T-cell (primary cell): Measurements from ENCODE around the gene NUDCD3. TPM values are rescaled to one million over a fixed set of nuclear protein-coding genes. Genes with fewer than 3 reads are reported as not detected.

Experiments
- ATAC-seq, 4 experiments: fragments of 200-7000 bp in 3 of 4; fragments of 150-1000 bp in 1 of 4; cut with Tn5 transposase; replicated peaks in 1 of 4; 1 replicate in 3 of 4; 2 replicates in 1 of 4; pipeline ENCODE4 v1.10.0; 2021; ENCODE audit warnings: moderate library complexity in 3 of 4, mild to moderate bottlenecking in 2 of 4, moderate number of reproducible peaks in 1 of 4
- CTCF ChIA-PET, 2 donors: fragments of 300-600 bp; sonication (Branson Sonifier 250); formaldehyde crosslinking; loops; one replicate each; lab custom pipeline; 2022; ENCODE audit warnings: antibody characterized with exemption in 2 of 2; lab: Charles Lee
- POLR2A ChIA-PET, 2 donors: fragments of 300-600 bp; sonication (Branson Sonifier 250); formaldehyde crosslinking; loops; one replicate each; lab custom pipeline; 2022; ENCODE audit warnings: antibody characterized with exemption in 2 of 2; lab: Charles Lee
- DNase-seq, 35 experiments: peaks; one replicate each; pipeline versions ENCODE4 v3.0.0 to v3.0.0-alpha.2; 2013 to 2023
- H3K27ac ChIP-seq: one replicate; pipeline ENCODE4 v1.5.1; 2013; ENCODE audit warnings: low read length
- H3K27me3 ChIP-seq, 2 experiments: replicated peaks in 1 of 2; 1 replicate in 1 of 2; 2 replicates in 1 of 2; pipeline versions ENCODE4 v1.6.1 to v1.7.0; 2013; ENCODE audit warnings: low read length in 1 of 2, mixed read lengths in 1 of 2; ENCODE audit not compliant: control insufficient read depth in 2 of 2, insufficient read depth in 2 of 2; ENCODE audit errors: extremely low read depth in 1 of 2
- H3K36me3 ChIP-seq, 2 donors: 1 replicate in 1 of 2; 2 replicates in 1 of 2; pipeline versions ENCODE4 v1.6.1 to v1.7.0; 2013; ENCODE audit warnings: low read length in 1 of 2; ENCODE audit not compliant: control insufficient read depth in 2 of 2, insufficient read depth in 1 of 2; ENCODE audit errors: extremely low read depth in 1 of 2
- H3K4me1 ChIP-seq, 2 experiments: 1 replicate in 1 of 2; 2 replicates in 1 of 2; pipeline versions ENCODE4 v1.6.1 to v1.7.0; 2013; ENCODE audit warnings: low read length in 2 of 2, mixed read lengths in 1 of 2; ENCODE audit not compliant: insufficient read depth in 2 of 2, control insufficient read depth in 1 of 2; ENCODE audit errors: extremely low read depth in 1 of 2
- H3K4me3 ChIP-seq, 2 donors: 1 replicate in 1 of 2; 2 replicates in 1 of 2; pipeline versions ENCODE4 v1.5.1 to v1.7.0; 2013; ENCODE audit warnings: mild to moderate bottlenecking in 2 of 2, low read length in 1 of 2, moderate library complexity in 1 of 2; ENCODE audit not compliant: control insufficient read depth in 1 of 2; ENCODE audit errors: extremely low read depth in 1 of 2
- H3K9me3 ChIP-seq: 2 replicates; pipeline ENCODE4 v1.7.0; 2013
- H3K27ac Mint-ChIP-seq, 2 donors: one replicate each; pipeline ENCODE4 v1.8.0; 2020 to 2021; ENCODE audit warnings: mild to moderate bottlenecking in 2 of 2, mixed read lengths in 2 of 2
- H3K27me3 Mint-ChIP-seq, 2 donors: one replicate each; pipeline ENCODE4 v1.8.0; 2021 to 2022; ENCODE audit warnings: mixed read lengths in 2 of 2
- H3K36me3 Mint-ChIP-seq: one replicate; pipeline ENCODE4 v1.8.0; 2021; ENCODE audit warnings: mixed read lengths
- H3K4me1 Mint-ChIP-seq, 3 donors: one replicate each; pipeline ENCODE4 v1.8.0; 2020 to 2022; ENCODE audit warnings: mixed read lengths in 3 of 3, mild to moderate bottlenecking in 1 of 3
- H3K4me3 Mint-ChIP-seq, 3 donors: one replicate each; pipeline ENCODE4 v1.8.0; 2020 to 2022; ENCODE audit warnings: mild to moderate bottlenecking in 3 of 3, mixed read lengths in 3 of 3, moderate library complexity in 3 of 3
- H3K9me3 Mint-ChIP-seq, 3 donors: one replicate each; pipeline ENCODE4 v1.8.0; 2020 to 2022; ENCODE audit warnings: mixed read lengths in 3 of 3
- WGBS: methylation state at CpG from one replicate; pipeline ENCODE4 v1.1.5; 2013; ENCODE audit warnings: missing lambda C conversion rate; ENCODE audit not compliant: insufficient coverage; 5-methylcytosine and 5-hydroxymethylcytosine counted together
- total RNA-seq, 35 experiments: library from RNA in 6 of 35; stranded (reverse) in 6 of 35; fragments of 120-200 nt in 1 of 35; gene quantifications; one replicate each; pipeline versions ENCODE4 v1.2.1 to v1.2.4 and lab custom pipeline; 2013 to 2026

NUDCD3 gene
- total RNA-seq, 5 donors from 2014 or later (not counting 1 experiment from before 2014, with no cell fraction given) = 87.9 to 106 (median 95.9) TPM

- Mint-ChIP-seq H3K4me1 (peaks cover 2 to 9% (median 4%) of the 10 kb centered on the region in 3 donors), H3K27ac (no peak overlapping the region), H3K36me3 (no peaks in the 10 kb centered on the region), H3K4me3 (no peak overlapping the region), H3K27me3 (peaks cover 0 to 3% of the 10 kb centered on the region in 2 donors), H3K9me3 (no peaks in the 10 kb centered on the region)
- Histone ChIP-seq H3K4me3 (no peak overlapping the region), H3K36me3 (peaks cover 0 to 3% of the 10 kb centered on the region in 2 donors), H3K4me1 (peaks cover 0 to 2% of the 10 kb centered on the region in 2 experiments), H3K9me3 (no peaks in the 10 kb centered on the region), H3K27me3 (peaks cover 2 to 19% of the 10 kb centered on the region in 2 experiments), H3K27ac (no peak overlapping the region)
- POLR2A ChIA-PET = interaction anchor here in 1 of 2 donors (0.6 kb wide), 1 partner anchor 25 kb away, joined by 4 read pairs; no protein-coding TSS in a partner anchor
- WGBS = 93% methylated on average over 4 of the region's 12 CpGs
- DNase-seq (no peak), ATAC-seq (no peak)
- CTCF ChIA-PET = no interaction called here
These were observed 114.5 kb downstream of the NUDCD3 start for GRCh38 chr7:44375926-44376342.

GRCh38 chr7:44375236-44375699 is 115.2 kb downstream of the NUDCD3 start:
- H3K36me3 Mint-ChIP-seq = no peaks in the 10 kb centered on the region
- ChIA-PET CTCF (no interaction called here), POLR2A (no interaction called here)
- H3K27me3 Mint-ChIP-seq = peaks cover 3 to 4% of the 10 kb centered on the region in 2 donors
- H3K27ac Mint-ChIP-seq = no peak overlapping the region
- ATAC-seq = no peak
- WGBS = 87% methylated on average over 7 of the region's 9 CpGs
- no peak overlapping the region for H3K4me3 ChIP-seq
- H3K27ac ChIP-seq = no peak overlapping the region
- DNase-seq = no peak
- H3K4me3 Mint-ChIP-seq = no peak overlapping the region
- no peaks in the 10 kb centered on the region for H3K36me3 ChIP-seq
- peaks cover 0 to 2% of the 10 kb centered on the region in 2 experiments for H3K4me1 ChIP-seq
- H3K27me3 ChIP-seq = peaks cover 2 to 19% of the 10 kb centered on the region in 2 experiments
- H3K9me3 ChIP-seq = no peaks in the 10 kb centered on the region
- peaks cover 2 to 9% (median 4%) of the 10 kb centered on the region in 3 donors for H3K4me1 Mint-ChIP-seq
- H3K9me3 Mint-ChIP-seq = no peaks in the 10 kb centered on the region

GRCh38 chr7:44374007-44374763 is 116.3 kb downstream of the NUDCD3 start:
- ChIA-PET POLR2A (no interaction called here), CTCF (no interaction called here)
- H3K36me3 ChIP-seq = no peaks in the 10 kb centered on the region
- WGBS = 76% methylated on average over 12 of the region's 12 CpGs
- no peak overlapping the region for H3K4me3 ChIP-seq
- no peak overlapping the region for H3K27ac ChIP-seq
- H3K27ac Mint-ChIP-seq = no peak overlapping the region
- H3K27me3 Mint-ChIP-seq = peaks cover 11 to 13% of the 10 kb centered on the region in 2 donors
- no peak overlapping the region for H3K4me3 Mint-ChIP-seq
- peaks cover 0 to 2% of the 10 kb centered on the region in 2 experiments for H3K4me1 ChIP-seq
- no peak for DNase-seq
- no peaks in the 10 kb centered on the region for H3K36me3 Mint-ChIP-seq
- peaks cover 11 to 18% (median 13%) of the 10 kb centered on the region in 3 donors for H3K4me1 Mint-ChIP-seq
- no peak for ATAC-seq
- H3K9me3 Mint-ChIP-seq = peaks cover 0 to 10% (median 0%) of the 10 kb centered on the region in 3 donors
- H3K9me3 ChIP-seq = no peaks in the 10 kb centered on the region
- H3K27me3 ChIP-seq = peaks cover 2 to 19% of the 10 kb centered on the region in 2 experiments

GRCh38 chr7:44373418-44373740 is 117.1 kb downstream of the NUDCD3 start:
- Mint-ChIP-seq H3K36me3 (no peaks in the 10 kb centered on the region), H3K9me3 (peaks cover 0 to 13% (median 0%) of the 10 kb centered on the region in 3 donors), H3K27ac (peak overlapping the region in 1 of 2 donors; percentile 19), H3K4me1 (peaks cover 7 to 18% (median 16%) of the 10 kb centered on the region in 3 donors), H3K27me3 (peaks cover 13 to 16% of the 10 kb centered on the region in 2 donors), H3K4me3 (no peak overlapping the region)
- no peak for DNase-seq
- H3K4me3 ChIP-seq = no peak overlapping the region
- H3K27me3 ChIP-seq = peaks cover 2 to 22% of the 10 kb centered on the region in 2 experiments
- no peaks in the 10 kb centered on the region for H3K9me3 ChIP-seq
- H3K4me1 ChIP-seq = peaks cover 0 to 2% of the 10 kb centered on the region in 2 experiments
- ChIA-PET POLR2A (no interaction called here), CTCF (no interaction called here)
- 72% methylated on average over 2 of the region's 2 CpGs for WGBS
- no peak overlapping the region for H3K27ac ChIP-seq
- ATAC-seq = no peak
- H3K36me3 ChIP-seq = no peaks in the 10 kb centered on the region

GRCh38 chr7:44372560-44373417 is 117.7 kb downstream of the NUDCD3 start:
- Mint-ChIP-seq H3K27ac (no peak overlapping the region), H3K36me3 (no peaks in the 10 kb centered on the region)
- CTCF ChIA-PET = no interaction called here

GRCh38 chr7:44368885-44369284 is 121.6 kb downstream of the NUDCD3 start:
- H3K27ac Mint-ChIP-seq = no peak overlapping the region
- peaks cover 7 to 16% (median 9%) of the 10 kb centered on the region in 3 donors for H3K4me1 Mint-ChIP-seq
- H3K27me3 Mint-ChIP-seq = peaks cover 30 to 33% of the 10 kb centered on the region in 2 donors
- no peak for ATAC-seq
- no peaks in the 10 kb centered on the region for H3K36me3 ChIP-seq
- no peaks in the 10 kb centered on the region for H3K36me3 Mint-ChIP-seq
- POLR2A ChIA-PET = no interaction called here
- no peak overlapping the region for H3K4me3 ChIP-seq
- CTCF ChIA-PET = interaction anchor here in 1 of 2 donors (0.6 kb wide), 1 partner anchor 371 kb away, joined by 3 read pairs; no protein-coding TSS in a partner anchor
- no peak for DNase-seq
- no peak overlapping the region for H3K4me3 Mint-ChIP-seq
- H3K9me3 ChIP-seq = no peaks in the 10 kb centered on the region
- H3K4me1 ChIP-seq = no peaks in the 10 kb centered on the region
- peaks cover 4 to 23% of the 10 kb centered on the region in 2 experiments for H3K27me3 ChIP-seq
- H3K9me3 Mint-ChIP-seq = peaks cover 0 to 13% (median 0%) of the 10 kb centered on the region in 3 donors
- no CpG with 5 or more reads among the region's 1 CpG for WGBS
- H3K27ac ChIP-seq = no peak overlapping the region

More at GRCh38 chr7:44372560-44373417, 117.7 kb downstream of the NUDCD3 start:
- H3K4me1 Mint-ChIP-seq = peaks cover 7 to 18% (median 16%) of the 10 kb centered on the region in 3 donors
- peaks cover 0 to 2% of the 10 kb centered on the region in 2 experiments for H3K4me1 ChIP-seq
- H3K36me3 ChIP-seq = no peaks in the 10 kb centered on the region
- H3K4me3 Mint-ChIP-seq = no peak overlapping the region
- DNase-seq = no peak
- no peak overlapping the region for H3K4me3 ChIP-seq
- H3K9me3 ChIP-seq = no peaks in the 10 kb centered on the region
- peaks cover 2 to 28% of the 10 kb centered on the region in 2 experiments for H3K27me3 ChIP-seq
- peaks cover 0 to 13% (median 0%) of the 10 kb centered on the region in 3 donors for H3K9me3 Mint-ChIP-seq
- H3K27ac ChIP-seq = no peak overlapping the region
- POLR2A ChIA-PET = no interaction called here
- no CpG with 5 or more reads among the region's 5 CpGs for WGBS
- no peak for ATAC-seq
- peaks cover 18 to 20% of the 10 kb centered on the region in 2 donors for H3K27me3 Mint-ChIP-seq
